ENCODE data around the gene JARID2.

DNA sequence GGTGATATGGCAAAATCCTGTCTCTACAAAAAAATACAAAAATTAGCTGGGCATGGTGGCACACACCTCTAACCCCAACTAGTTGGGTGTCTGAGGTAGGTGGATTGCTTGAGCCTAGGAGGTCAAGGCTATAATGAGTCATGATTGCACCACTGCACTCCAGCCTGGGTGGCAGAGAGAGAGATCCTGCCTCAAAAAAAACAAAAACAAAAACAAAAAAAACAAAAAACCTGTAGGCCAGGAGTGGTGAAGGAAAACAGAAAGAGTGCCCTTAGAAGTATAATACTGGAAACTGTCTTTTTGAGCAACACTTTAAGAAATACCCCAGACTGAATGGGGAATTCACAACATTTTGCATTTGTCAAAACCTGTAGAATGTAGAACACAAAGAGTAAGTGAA, 85.3 kb downstream of the JARID2 start:
- TF ChIP-seq TAF1 (IDR thresholded peaks at IDR 0.05; ENCODE audit: borderline replicate concordance, insufficient read depth, low read length), result no peak
- no peak for TF ChIP-seq POLR2AphosphoS5 (IDR thresholded peaks at IDR 0.05; ENCODE audit: low read depth, low read length)
- no peak for TF ChIP-seq SIN3A (IDR thresholded peaks at IDR 0.05; ENCODE audit: borderline replicate concordance, insufficient read depth, low read length)
- TF ChIP-seq, protein P1, sequence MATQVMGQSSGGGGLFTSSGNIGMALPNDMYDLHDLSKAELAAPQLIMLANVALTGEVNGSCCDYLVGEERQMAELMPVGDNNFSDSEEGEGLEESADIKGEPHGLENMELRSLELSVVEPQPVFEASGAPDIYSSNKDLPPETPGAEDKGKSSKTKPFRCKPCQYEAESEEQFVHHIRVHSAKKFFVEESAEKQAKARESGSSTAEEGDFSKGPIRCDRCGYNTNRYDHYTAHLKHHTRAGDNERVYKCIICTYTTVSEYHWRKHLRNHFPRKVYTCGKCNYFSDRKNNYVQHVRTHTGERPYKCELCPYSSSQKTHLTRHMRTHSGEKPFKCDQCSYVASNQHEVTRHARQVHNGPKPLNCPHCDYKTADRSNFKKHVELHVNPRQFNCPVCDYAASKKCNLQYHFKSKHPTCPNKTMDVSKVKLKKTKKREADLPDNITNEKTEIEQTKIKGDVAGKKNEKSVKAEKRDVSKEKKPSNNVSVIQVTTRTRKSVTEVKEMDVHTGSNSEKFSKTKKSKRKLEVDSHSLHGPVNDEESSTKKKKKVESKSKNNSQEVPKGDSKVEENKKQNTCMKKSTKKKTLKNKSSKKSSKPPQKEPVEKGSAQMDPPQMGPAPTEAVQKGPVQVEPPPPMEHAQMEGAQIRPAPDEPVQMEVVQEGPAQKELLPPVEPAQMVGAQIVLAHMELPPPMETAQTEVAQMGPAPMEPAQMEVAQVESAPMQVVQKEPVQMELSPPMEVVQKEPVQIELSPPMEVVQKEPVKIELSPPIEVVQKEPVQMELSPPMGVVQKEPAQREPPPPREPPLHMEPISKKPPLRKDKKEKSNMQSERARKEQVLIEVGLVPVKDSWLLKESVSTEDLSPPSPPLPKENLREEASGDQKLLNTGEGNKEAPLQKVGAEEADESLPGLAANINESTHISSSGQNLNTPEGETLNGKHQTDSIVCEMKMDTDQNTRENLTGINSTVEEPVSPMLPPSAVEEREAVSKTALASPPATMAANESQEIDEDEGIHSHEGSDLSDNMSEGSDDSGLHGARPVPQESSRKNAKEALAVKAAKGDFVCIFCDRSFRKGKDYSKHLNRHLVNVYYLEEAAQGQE (IDR thresholded peaks at IDR 0.05; ENCODE audit: insufficient read depth in 1 of 2, low read depth in 2 of 2, low read length in 2 of 2), result no peak
